GM13976 (cell line): Measurements from ENCODE around the gene SAPCD1.
A peak's percentile ranks its signal among the peaks of the same experiment; 100 is the strongest.

Experiments
- DNase-seq: peaks from one replicate; pipeline ENCODE4 v3.0.0; 2012; ENCODE audit warnings: low spot score
- in situ Hi-C: fragments of 300-500 bp; cut with MboI; formaldehyde crosslinking; loops from one replicate; pipeline ENCODE4 v1.12.0; 2022; ENCODE audit warnings: low sequenced_read_pairs, mixed read lengths, inconsistent platforms; ENCODE audit not compliant: unreplicated experiment
- TF ChIP-seq, protein P1 (sequence below): IDR thresholded peaks from 2 replicates; pipeline ENCODE4 v1.5.1; 2012; ENCODE audit warnings: borderline replicate concordance, mild to moderate bottlenecking; ENCODE audit not compliant: insufficient read depth; ENCODE audit errors: extremely low read depth, missing control alignments, control extremely low read depth

Gene SAPCD1

DNA sequence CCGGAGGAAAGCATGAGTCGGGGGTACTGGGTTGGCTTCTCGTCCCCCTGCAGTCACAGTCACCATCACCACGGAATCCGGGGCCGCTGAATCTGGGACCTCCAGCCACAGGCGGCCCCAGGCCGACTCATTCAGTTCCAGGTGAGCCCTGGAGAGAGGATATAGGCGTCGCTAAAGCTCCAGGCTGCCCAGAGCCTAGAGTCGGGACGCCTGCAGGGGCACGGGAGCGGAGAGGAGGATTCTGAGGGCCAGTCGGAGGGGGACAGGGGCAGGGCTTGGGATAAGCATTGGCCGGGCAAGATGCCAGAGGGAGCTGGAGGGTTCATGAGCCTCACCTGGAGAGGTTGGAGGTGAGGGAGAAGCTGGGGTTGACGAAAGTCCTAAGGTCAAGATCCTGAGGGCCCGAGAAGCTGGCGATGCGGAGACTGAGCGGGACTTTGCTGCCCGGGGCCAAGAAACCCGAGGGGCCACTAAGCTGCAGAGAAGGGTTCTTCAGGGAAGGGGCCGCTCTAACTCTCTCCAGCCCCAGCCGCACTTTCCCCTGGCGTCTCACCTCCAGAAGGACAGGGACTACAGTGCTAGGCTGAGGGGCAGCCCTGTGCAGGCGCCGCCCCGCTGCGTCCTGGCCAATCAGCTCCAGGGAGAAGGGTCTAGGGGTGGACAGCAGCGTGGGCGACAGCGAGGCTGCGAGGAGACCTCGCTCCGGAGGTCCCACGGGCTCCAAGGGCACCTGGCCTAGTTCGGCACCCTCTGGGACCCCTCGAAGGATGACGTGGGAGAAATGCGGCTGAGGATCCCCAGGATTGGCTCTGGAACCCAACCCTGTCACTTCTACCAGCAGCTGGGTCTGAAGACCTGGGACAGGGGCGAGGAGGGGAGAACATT is 3.7 kb downstream of the SAPCD1 start:
- DNase-seq, result no peak
- in situ Hi-C loops, result no loop called here
- TF ChIP-seq, protein P1, sequence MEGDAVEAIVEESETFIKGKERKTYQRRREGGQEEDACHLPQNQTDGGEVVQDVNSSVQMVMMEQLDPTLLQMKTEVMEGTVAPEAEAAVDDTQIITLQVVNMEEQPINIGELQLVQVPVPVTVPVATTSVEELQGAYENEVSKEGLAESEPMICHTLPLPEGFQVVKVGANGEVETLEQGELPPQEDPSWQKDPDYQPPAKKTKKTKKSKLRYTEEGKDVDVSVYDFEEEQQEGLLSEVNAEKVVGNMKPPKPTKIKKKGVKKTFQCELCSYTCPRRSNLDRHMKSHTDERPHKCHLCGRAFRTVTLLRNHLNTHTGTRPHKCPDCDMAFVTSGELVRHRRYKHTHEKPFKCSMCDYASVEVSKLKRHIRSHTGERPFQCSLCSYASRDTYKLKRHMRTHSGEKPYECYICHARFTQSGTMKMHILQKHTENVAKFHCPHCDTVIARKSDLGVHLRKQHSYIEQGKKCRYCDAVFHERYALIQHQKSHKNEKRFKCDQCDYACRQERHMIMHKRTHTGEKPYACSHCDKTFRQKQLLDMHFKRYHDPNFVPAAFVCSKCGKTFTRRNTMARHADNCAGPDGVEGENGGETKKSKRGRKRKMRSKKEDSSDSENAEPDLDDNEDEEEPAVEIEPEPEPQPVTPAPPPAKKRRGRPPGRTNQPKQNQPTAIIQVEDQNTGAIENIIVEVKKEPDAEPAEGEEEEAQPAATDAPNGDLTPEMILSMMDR, result no peak

GRCh38 chr6:31767096-31767645 is 4.7 kb downstream of the SAPCD1 start:
- DNase-seq, result no peak
- TF ChIP-seq, protein P1, result no peak
- in situ Hi-C loops, result no loop called here

- no peak for DNase-seq
- TF ChIP-seq, protein P1, result no peak
- in situ Hi-C loops, result no loop called here
Observed at GRCh38 chr6:31768363-31769257, 6.2 kb downstream of the SAPCD1 start.

DNA sequence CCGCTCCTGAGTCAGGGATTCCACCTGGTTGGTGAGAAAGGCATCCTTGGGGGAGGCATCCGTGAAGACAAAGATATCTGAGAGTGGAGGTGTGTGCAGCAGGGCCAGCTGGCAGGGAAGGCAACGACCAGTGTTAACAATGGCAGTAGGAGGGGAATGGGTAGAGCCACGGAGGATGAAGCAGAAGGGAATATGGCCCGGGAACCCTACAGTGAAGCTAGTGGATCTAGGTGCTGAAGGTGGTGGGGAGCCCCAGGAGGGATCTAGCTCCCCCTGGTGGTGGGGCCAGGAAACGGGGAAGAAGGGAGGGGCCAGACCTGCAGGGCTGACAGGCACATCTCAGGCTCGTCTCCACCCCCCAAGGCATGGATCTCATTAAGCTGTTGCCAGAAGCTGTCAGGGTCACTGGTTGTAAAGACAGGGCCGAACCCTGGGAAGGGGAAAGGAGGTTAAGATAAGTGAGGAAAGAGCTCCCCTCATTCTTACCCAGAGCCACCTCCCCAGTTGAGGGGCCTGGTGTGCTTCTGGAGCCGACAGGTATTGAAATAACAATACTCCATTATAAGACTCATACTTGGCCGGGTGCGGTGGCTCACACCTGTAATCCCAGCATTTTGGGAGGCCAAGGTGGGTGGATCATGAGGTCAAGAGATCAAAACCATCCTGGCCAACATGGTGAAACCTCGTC is 7.4 kb downstream of the SAPCD1 start:
- TF ChIP-seq, protein P1, result peak; percentile 77
- in situ Hi-C loops, result no loop called here
- DNase-seq, result peak; percentile 93

DNA sequence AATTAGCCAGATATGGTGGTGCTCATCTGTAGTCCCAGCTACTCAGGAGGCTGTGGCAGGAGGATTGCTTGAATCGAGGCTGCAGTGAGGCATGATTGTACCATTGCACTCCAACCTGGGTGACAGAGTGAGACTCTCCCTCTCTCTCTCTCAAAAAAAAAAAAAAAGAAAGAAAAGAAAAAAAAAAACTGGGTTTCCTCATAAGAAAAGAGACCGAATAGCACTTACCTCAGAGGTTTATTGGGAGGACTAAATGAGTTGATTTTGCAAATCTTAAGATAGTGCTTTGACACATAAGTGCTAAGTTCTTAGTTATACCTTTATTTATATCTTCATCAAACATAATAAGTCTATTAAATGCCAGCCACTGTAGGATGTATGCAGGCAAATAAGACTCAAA is 8.4 kb downstream of the SAPCD1 start:
- no peak for DNase-seq
- in situ Hi-C loops, result no loop called here
- TF ChIP-seq, protein P1, result no peak

GRCh38 chr6:31771992-31772358 is 9.5 kb downstream of the SAPCD1 start:
- in situ Hi-C loops, result no loop called here
- TF ChIP-seq, protein P1, result no peak
- DNase-seq, result no peak
